ENCODE data around the gene IDH2.

GRCh38 chr15:90115783-90116182, 13.5 kb upstream of the IDH2 start:
- no peak for TF ChIP-seq EZH2 (IDR thresholded peaks at IDR 0.05)
- no peak for TF ChIP-seq POLR2AphosphoS5 (IDR thresholded peaks at IDR 0.05; ENCODE audit: borderline replicate concordance, low read depth, low read length)
